Right renal cortex interstitium (tissue), 3 donors: ENCODE measurements around the gene SLC25A25. TPM values are rescaled to one million over a fixed set of nuclear protein-coding genes. Genes with fewer than 3 reads are reported as not detected.

Experiments used
- DNase-seq, 3 donors: peaks; one replicate each; pipeline ENCODE4 v3.0.0-alpha.2; 2013; ENCODE audit warnings: low read depth in 3 of 3, low spot score in 2 of 3
- polyA plus RNA-seq, 3 donors: library from polyadenylated mRNA; unstranded; fragments of 120-200 nt; gene quantifications; one replicate each; pipeline ENCODE4 v1.2.1, GENCODE V29; 2013; ENCODE audit not compliant: insufficient read length in 3 of 3

SLC25A25 gene
- polyA plus RNA-seq, 3 donors: 12.8 to 14.0 (median 13.4) TPM

DNA sequence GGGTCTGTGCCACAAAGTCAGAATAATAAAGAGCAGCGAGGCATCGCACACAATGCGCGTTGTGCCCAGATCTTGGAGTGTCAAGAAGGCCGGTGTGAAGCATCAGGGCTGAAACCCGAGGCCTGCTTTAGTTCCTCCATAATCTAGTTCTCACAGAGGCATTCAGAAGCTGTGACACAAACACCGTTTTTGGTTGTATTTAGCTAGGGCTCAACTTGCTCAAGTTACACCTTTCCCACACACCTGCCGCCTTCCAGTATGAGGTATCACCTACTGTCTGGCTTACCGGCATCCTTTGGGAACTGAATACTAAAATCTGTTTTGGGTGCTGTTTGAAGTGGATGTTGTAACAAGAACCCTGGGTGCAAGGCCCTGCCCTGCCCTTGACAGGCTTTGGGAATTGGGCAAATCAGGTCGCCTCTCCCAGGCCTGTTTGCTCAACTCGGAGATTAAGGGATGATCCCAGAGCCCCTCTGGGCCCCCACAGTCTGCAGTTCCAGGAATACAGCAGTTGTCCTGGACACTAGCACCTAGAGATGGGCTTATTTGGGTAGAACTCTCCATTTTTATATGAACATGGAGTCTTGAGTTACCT lies 27.0 kb downstream of the SLC25A25 start:
- DNase-seq: no peak

DNA sequence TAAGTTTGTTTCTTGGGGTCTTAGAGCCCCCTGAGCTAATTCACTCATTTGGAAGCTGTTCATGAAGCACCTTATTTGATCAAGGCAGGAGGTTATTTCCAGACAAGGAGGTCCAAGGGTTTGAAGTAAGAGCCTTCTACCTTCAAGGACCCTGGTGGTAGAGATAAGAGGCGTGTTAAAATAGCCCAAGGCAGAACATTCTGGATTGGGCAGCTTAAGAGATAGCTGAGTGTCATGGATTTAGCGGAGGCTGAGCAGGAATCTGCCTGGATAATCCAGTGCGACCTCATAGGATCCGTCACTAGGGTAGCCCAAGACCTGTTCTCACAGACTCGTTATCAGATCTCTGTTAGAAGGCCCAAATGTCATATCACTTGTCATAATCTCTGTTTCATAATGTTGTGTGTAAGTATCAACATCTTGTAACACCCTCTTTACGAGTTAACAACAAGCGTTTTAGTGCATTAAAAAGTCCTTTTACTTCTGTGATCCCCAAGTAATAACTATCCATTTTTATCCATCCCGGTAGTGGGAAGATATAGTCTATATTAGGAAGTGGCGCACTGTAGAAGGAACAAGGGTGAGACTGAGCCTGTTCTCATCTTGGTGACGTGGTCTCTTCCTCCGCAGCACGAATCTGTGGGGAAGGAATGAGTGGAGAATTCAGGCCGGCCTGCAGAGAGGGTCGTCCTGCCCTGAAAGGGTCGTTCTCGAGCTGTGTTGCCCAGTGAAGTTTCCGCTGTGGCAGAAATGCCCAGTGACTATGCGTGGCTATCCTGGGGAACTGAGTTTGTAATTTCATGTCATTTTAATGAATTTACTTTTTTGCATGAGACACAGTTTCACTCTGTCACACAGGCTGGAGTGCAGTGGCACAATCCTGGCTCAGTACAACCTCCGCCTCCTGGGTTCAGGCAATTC lies 28.8 kb downstream of the SLC25A25 start:
- DNase-seq: no peak

DNA sequence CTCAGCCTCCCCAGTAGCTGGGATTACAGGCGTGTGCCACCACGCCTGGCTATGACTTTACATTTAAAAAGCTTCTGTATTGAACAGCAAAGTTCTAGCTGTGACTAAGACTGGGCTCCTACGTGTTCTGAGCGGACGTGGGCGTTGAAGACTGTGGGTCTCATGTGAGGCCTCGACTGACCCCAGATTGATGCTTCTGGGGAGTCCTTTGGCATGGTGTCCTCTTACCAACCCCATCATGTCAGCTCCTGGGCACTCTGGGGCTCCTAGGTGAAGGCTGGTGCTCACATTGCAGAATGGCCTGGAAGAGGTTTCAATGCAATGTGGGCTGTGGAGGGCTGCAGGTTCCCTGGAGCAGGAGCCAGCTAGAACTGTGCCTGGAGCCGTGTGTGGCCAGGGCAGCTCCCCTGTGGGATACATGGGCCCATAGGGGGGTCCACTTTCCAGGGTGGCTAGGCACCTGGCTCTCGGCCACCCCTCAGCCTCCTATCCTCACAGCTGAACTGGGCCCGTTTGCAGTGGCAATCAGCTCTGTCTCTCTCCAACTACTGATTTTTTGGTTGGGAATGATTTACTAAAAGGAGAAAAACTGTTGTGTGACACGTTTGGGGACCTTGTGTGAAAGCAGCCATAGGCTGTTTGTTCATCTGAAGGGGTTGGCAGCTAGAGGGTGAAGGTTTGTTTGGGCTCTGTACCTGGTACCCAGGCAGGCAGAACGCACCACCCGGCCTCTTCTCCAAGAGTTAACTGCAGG lies 29.7 kb downstream of the SLC25A25 start:
- no peak for DNase-seq

DNA sequence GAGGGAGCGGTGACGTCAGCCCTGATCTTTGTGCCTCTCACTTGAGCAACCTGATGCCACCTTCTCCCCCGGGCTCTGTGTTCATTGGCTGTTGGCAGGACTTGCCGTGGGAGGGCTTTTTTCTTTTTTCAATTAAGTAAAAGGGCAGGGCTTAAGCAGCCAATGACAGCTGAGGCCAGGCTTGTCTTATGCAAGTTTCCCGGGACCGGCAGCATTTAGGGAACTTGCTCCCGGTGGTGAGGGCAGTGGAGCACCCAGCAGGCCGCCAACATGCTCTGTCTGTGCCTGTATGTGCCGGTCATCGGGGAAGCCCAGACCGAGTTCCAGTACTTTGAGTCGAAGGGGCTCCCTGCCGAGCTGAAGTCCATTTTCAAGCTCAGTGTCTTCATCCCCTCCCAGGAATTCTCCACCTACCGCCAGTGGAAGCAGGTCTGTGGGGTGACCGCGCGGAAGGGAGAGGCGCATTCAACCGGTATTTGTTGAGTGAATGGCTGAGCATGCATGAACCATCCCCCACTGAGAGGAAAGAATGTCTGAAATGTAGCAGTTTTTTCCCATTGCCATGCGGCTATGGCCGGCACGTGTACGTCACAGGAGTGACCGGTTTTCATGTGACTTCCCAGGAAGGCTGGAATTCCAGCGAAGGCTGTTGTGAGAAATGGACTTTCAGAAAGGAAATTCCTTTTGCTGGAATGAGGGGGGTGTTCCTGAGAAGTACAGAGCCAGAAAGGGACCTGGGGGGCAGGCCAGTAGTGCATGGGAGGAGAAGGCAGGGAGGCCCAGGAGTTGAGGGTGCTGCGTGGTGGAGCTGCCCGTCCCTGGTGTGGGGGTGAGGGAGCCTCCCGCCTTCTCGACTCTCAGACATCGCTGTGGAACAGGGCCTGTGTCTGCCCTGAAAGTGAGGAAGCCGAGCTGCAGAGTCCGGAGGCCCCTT lies 30.5 kb downstream of the SLC25A25 start:
- peak; percentile 88 to 92 (median 92) for DNase-seq

DNA sequence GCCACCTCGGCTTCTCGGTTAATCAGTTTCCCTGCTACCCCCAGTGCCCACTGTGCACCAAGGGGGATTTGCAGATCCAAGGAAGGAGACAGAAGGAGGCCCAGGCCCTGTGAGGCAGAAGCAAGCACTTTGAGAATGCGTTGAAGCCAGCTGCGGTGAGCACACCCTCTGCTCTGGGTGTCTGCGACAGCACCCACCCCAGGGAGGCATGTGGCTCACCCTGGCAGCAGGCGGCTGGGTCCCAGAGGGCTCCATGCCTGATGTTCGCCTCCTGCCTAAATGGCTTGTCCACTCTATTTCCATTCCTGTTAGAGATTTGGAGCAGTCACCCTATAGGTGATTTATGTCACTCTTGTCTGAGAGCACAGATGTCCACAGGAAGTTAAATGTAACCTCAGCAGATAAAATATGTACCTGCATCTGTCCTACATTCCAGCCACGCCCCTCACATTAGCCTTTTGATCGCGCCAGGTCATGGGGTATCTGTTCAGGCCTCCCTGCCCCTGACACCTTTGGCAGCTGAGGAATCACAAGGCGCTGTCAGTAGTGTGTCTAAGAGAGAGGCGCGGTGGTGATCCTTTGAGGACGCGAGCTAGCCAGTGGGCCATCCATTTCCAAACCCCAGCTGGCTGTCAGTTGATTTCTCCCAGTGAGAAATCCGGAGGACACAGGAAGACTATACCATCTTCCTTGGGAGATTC lies 31.3 kb downstream of the SLC25A25 start:
- no peak for DNase-seq

DNA sequence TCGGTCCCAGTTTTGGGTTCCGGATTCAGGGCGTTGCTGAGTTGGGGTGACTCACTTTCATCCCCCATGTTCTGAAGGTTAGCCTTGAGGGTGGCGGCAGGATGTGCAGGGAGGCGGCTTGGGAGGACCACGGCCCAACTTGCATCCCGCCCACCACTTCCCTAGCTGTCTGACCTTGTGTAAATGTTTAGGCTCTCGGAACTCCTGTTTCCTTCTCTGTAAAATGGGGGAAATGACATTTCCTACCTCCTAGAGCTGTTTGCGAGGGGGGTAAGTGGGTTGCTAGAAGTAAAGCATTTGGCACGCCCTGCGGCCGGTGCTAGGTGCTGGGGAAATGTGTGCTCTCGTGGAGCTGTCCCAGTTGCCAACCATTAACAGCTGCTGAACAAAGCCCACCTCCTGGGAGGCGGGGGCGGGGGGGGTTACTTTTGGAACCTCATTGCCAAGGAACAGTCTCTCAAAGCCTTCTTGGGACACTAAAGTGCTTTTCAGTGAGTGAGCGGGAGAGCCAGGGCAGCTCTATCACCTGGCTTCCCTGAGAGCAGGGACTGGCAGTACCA lies 32.0 kb downstream of the SLC25A25 start:
- no peak for DNase-seq

DNA sequence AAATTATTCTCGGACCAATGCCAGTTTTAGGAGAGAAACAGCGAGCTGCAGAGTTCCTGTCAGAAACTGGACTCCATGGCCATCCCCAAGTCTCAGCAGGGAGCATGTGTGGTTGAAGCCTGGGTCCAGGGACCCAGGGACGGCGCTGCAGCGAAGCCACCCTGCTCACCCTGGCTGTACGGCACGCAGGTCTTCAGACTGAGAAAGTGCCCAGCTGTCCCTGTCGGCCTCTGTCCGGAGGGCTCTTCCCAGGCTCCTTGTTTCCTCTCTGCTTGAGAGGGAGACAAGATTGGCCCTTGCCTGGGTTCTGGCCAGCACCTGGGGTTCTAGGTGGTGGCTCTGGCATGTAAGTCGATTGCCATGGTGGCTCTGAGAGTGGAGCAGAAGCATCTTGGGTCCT lies 32.5 kb downstream of the SLC25A25 start:
- no peak for DNase-seq

DNA sequence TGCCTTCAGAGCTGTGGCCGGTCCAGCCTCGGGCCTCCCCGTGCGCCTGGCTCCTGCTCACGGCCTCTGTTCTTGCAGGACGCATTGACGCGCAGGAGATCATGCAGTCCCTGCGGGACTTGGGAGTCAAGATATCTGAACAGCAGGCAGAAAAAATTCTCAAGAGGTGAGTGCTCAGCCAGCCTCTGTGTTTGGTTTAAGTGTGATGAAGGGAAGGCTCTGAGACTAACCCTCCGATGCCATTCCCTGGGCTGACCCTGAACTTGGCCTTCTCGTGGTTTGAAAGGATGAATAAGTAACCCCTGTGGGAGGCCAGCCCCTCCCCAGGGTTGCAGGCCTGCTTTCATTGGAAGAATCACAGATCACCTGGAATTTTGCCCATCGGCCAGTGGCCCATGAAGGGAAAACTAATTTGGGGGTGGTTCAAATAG lies 33.2 kb downstream of the SLC25A25 start:
- DNase-seq: no peak

DNA sequence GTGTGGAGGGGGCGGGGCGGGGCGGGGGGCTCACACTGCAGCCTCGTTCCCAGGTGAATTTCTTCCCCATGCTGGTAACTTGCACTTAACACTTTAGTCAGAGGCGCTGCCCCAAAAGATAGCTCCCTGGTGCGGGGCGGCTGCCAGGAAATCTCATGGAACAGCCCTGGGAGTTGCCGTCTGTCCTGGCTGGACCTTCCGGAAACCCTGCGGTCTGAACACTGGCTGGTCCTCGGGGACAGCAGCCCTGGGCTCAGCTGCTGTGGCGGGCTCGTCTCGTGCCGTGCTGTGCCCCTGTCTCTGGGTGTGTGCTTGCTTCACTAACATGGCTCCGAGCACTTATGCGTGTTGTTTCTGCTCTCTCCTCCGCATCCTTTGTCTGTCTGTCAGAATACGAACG lies 33.7 kb downstream of the SLC25A25 start:
- no peak for DNase-seq

DNA sequence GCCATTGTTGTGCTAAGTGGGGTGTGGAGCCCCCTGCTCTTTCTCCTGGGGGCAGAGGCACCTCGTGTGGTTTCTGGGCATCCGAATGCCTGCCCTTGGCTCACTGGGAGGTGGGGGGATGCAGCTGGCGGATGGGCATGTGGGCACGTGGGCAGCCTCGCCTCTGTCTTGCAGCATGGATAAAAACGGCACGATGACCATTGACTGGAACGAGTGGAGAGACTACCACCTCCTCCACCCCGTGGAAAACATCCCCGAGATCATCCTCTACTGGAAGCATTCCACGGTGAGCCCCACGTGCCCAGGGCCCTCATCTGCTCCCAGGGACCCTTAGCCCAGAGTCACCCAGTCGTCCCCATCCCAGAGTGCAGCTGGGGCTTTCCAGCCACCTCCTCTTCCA lies 34.2 kb downstream of the SLC25A25 start:
- no peak for DNase-seq

DNA sequence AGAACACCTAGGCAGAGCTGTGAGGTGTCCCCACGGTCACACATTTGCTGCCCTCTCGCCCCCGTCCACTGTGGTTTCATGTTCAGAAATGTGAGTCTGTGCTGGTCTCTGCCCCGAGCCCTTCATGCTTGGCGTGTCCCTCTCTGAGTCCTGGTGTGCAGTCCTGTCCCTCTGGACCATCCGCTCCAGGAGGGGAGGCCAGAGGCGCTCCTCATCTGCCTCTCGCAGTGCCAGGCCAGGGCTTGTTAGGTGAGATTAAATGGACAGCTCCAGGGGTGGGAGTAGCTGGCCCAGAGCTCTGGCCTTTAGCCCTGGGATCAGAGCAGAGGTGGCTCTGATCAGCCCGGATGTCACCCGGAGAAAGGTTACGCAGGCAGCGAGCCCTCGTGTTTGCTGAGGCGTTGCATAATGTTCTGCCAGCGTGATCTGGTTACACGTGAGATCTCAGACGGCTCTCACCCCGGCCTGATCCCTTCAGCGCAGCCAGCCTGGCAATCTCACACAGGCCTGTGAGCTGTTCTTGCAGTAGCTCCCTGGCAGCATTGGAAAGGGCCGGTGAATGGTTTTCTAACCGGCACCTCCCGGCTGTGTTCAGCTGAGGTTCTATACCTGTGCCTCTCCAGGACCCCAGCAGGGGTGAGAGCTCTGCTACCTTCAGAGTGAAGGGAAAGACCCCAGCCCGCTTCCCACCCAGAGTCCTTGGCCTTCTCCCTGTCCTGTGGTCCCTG lies 35.0 kb downstream of the SLC25A25 start:
- DNase-seq: no peak

DNA sequence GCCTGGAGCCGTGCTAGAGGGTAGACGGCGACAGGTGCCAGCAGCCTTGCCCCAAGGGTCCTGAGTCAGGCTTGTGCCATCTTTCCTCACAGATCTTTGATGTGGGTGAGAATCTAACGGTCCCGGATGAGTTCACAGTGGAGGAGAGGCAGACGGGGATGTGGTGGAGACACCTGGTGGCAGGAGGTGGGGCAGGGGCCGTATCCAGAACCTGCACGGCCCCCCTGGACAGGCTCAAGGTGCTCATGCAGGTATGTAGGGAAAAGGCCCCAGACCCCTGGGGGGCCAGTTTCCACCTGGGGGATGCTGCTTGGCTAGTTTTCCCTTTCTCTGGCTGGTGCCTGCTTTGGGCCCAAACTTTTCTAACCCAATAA lies 35.5 kb downstream of the SLC25A25 start:
- no peak for DNase-seq

DNA sequence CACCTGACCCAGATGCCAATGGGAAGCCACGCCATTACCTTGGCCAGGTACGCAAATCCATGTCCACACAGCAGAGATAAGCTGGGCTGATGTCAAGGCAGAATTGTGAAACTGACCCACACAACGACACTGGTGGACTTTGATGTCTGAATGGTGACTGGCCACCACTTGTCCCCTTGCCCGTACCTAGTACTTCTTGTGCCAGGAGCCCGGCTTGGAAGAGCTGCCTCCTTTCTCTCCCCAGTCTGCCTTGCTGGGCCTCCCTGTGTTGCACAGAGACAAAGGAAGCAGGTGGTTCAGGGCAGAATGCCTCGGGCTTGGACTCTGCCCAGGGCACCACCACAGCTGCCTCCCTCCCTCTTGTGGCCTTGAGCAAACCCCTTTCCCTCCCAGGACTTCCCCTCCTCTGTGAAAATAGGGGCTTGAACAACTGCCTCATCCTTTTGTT lies 36.2 kb downstream of the SLC25A25 start:
- no peak for DNase-seq

DNA sequence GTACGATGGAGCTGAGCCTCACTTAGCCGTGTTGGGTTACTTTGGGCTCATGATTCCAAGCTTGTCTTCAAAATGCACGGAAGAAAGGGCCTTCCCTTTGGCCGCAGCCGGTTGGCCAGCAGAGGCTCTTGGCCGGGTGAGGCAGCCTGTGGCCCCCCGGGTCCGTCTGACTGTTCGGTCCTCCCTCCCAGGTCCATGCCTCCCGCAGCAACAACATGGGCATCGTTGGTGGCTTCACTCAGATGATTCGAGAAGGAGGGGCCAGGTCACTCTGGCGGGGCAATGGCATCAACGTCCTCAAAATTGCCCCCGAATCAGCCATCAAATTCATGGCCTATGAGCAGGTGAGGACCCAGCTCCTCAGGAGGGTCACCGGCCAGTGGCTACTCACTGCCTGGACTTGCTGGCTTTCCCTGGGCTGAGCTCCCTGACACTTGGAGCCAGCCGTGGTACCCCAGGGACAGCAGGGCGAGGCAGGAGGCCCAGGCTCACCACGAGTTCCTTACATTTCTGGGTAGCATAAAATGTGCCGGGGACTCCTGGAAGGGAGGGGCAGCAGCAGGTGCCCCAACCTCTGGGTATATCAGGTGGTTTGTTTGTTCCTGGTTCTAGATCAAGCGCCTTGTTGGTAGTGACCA lies 37.6 kb downstream of the SLC25A25 start:
- no peak for DNase-seq

DNA sequence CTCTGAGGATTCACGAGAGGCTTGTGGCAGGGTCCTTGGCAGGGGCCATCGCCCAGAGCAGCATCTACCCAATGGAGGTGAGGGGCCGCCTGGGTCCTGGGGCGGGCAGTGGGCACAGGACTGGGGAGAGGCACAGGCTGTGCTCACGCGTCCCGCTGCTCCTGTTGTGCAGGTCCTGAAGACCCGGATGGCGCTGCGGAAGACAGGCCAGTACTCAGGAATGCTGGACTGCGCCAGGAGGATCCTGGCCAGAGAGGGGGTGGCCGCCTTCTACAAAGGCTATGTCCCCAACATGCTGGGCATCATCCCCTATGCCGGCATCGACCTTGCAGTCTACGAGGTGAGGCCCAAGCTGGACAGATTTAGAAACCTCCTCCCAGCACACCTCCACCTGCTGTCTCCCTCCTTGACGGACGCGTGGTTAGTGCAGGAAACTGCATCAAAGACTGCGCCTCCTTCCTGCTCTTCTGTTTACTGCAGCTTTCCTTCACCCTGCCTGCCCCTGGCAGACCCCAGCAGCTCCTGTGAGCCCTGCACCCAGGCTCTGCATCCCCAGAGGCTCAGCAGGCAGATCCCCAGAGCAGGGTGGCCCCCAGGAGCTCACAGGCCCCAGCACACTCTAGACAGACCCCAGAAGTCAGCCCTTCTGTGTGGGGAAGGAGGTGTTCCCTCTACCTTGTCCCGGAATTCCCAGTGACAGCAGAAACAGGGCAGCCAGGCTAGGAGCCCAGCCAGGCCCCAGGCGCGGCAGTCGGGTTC lies 38.3 kb downstream of the SLC25A25 start:
- no peak for DNase-seq

DNA sequence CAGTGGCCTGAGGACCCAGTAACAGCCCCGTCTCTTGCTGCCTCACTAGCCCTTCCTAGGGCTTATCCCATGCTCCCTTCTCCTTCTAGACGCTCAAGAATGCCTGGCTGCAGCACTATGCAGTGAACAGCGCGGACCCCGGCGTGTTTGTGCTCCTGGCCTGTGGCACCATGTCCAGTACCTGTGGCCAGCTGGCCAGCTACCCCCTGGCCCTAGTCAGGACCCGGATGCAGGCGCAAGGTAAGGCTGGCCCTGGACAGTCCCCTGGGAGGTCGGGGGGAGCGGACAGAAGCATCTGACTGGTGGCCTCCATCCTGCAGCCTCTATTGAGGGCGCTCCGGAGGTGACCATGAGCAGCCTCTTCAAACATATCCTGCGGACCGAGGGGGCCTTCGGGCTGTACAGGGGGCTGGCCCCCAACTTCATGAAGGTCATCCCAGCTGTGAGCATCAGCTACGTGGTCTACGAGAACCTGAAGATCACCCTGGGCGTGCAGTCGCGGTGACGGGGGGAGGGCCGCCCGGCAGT lies 39.0 kb downstream of the SLC25A25 start:
- DNase-seq: no peak
